GM18867 (cell line): ENCODE results near the gene NHEJ1.

Experiments used
- ATAC-seq: cut with Tn5 transposase; IDR thresholded peaks from one replicate; pipeline ENCODE4 v1.9.1; 2021; ENCODE audit warnings: mild to moderate bottlenecking, moderate library complexity; ENCODE audit not compliant: unreplicated experiment

NHEJ1 gene

DNA sequence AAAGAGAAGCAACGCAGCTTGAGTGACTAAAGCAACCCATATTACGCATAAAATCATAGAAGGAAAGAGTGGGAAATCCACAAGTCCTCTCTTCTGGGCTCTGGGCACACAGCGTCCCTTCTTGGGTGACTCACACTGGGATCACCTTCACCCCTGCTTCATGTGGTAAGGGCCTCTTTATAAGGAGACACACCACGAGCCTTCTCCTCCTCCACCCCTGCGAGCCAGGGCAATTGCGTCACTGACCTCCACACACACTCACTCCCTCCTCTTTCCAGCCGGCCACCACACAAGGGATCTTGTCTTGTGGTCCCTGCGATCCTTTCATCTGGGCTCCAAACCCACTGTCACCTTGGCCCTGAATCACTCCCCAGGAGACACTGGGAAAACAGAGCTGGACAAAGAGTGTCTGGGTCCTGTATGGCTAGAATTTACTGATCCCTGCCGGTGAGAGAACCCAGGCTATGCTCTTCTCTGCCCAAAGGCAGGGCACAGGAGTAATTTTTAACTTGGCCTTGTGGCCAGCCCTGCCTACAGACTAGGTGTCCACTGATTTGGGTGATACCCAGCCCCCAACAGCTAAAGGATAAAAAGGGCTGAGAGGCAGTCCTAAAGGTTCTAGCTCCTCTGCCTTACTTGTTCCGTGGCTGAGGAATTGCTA, 35.3 kb downstream of the NHEJ1 start:
- no peak for ATAC-seq

DNA sequence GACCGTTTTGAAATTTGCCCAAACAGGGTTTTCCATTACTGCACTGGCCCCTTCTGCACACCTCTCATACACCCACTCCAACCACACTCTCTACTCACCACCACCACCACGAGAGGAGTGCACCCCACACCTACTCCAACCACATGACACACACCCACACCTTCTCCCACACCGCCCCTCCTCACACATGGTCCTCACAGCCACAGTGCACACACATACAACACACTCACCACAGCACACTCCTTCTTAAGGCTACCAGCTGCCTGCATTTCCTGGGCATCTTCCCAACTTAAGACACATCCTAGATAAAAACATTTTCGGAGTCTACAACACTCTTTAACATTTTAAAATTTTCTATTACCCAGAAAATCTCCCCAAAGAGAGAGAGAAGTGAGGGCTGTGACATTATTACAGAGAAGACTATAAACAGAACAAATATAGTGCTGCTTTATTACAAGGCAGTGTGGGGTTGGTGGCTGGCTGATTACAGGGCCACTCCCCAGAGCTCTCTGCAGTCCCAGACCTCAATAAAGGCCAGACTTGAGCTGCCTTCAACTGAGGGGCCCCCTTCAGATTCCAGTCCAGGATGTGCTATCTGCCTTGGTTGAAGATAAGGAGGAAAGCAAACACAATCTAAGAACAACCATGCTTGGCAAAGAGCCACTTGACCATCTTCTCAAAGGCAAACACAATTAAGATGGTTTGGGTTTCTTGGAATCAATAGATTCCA, 36.1 kb downstream of the NHEJ1 start:
- ATAC-seq, result no peak

- ATAC-seq, result no peak
Measured at GRCh38 chr2:219123356-219124135, 37.1 kb downstream of the NHEJ1 start.

DNA sequence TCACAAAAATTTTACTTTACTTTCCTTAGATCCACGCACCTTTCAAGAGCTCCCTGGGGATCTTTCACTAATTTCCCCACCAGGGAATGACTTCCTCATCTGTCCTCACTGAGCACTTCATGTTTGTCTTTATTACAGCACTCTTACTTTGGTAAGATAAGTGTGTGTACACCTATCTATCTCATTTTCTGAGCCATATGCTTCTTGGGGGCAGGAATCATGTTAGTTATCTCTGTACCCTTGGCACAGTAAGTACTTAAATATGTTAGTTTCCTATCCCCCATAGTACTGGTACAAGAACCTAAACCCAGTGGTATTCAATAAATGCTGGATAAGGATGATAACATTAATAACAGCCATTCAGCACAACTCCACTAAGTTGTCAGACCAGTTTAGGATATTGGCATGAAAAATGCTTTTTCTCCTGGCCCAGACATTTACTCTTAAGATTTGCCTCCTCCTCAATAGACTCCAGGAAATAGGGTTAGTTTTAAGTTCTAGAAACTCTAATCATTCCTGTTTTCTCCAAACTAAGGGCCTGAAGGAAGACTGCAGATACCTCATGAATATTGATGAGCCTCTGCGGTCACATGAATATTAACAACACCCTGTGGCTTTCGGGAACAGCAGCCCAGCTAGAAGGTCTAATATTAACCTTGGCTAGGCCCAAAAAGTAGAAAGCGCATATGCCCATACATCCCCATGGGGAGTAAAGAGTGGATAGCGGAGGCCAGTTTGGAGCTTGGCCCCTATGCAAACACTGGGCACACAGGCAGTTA, 38.2 kb downstream of the NHEJ1 start:
- no peak for ATAC-seq

DNA sequence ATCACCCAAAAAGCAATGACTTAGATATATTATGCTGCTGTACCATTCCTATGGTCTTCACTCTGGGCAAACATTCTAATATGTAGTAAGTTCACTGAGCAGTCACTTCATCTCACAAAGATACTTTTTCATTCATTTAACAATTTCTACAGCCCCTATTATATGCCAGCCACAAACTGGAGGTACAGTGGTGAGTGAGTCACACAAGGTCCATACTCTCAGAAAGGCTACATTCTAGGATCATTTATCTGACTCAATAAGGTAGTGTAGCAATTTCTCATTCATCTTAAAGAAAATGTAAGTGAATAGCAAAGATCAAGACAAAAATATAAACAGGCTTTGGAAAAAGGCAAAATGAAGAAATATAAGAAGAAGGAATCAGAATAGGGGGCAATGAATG, 40.5 kb downstream of the NHEJ1 start:
- ATAC-seq, result no peak

- no peak for ATAC-seq
Measured at GRCh38 chr2:219119422-219120043, 41.1 kb downstream of the NHEJ1 start.

- ATAC-seq, result no peak
Measured at GRCh38 chr2:219118504-219118903, 42.1 kb downstream of the NHEJ1 start.

GRCh38 chr2:219116776-219117646, 43.6 kb downstream of the NHEJ1 start:
- no peak for ATAC-seq

DNA sequence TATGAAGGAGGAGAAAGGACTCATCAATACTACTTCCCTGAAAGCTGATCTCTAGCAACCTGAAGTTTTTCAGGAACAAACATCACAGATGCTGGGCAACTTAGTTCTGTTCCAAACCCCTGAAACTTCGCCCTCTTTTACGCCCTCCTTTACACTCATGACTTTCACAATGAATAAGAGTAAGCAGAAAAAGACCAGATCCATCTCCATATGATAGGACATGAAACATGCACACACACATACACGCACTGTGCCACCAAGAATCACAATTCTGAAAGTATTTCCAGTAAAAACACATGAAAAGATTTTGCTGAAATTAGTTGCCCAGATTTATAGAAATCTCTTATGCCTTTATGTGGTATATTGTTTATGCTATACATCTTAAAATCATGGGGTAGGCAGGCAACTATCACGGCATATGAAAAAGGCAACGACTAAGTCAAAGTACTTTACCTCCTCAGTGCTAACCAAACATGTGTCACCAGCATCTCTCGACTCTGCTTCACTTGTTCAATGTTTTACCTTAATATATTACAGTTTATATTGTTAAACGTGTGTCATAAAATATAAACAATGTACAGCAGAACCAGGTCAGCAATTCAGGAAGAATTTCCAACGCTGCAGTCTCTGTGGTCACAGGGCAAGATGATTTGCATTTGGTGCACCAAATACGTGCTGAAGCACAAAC, 47.8 kb downstream of the NHEJ1 start:
- no peak for ATAC-seq

DNA sequence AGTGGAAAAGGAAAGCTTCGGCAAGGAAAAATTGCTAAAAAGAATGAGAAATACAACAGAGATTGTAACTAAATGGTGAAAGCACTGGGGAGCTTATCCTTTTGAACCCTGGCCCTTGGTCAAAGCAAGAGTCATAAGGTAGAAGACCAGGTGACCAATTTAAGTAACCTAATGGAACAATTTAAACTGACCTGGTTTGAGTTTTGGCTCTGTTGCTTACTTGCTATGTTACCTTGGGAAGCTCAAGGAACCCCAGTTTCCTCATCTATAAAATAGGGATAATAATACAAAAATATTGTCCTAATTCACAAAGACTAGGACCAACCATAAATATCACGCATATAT, 48.6 kb downstream of the NHEJ1 start:
- no peak for ATAC-seq

- no peak for ATAC-seq
Measured at GRCh38 chr2:219111375-219112061, 49.1 kb downstream of the NHEJ1 start.

GRCh38 chr2:219109471-219109870, 51.1 kb downstream of the NHEJ1 start:
- ATAC-seq, result no peak

GRCh38 chr2:219107758-219108157, 52.9 kb downstream of the NHEJ1 start:
- no peak for ATAC-seq

GRCh38 chr2:219106251-219106650, 54.4 kb downstream of the NHEJ1 start:
- no peak for ATAC-seq

DNA sequence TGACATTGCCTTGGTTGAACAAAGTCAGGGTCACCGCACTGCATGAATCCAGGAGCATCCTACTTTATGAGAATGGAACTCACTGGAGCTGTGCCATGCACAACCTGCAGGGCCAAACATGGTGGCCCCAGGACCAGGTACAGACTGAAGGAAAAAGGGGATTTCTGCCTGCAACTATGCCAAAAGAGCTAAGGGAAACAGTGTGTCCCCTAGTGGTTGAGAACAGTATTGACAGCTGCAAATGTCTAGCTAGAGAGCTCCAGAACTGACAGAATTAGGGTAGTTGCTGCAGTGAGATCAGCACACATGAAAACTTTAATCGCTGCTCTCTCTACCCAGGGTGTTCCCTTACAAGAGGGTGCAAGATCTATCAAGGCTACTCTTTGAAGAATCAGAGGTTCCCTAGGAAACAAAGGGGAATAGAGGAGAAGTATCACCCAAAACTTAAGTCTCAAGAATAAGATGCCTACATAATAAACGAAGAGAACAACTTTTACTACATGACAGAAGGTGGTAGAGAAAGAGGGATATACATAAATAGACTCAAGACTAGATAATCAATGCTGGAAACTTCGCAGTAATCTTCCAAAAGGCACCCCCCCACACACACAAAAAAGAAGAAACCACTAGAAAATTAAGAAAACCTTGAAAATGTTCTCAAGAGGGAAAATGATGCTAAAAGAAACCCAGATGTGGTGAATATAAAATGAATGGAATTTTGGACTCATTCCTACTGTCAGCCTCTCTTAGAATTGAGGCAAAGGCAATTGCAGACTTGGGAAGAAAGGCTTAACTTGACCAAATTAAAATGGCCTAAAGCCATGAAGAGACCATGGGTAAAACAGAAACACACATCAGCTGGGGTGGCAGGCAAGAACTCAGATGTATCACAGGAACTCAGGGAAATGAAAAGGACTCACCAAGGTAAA, 56.2 kb downstream of the NHEJ1 start:
- ATAC-seq, result no peak

GRCh38 chr2:219099329-219099728, 61.3 kb downstream of the NHEJ1 start:
- ATAC-seq, result no peak

- ATAC-seq, result no peak
Measured at GRCh38 chr2:219095406-219095935, 65.1 kb downstream of the NHEJ1 start.
